GM23338 (cell line): ENCODE data around the gene GNG7. TPM values are rescaled to one million over a fixed set of nuclear protein-coding genes. Genes with fewer than 3 reads are reported as not detected.

ENCODE experiments used
- ATAC-seq: fragments of 200-7000 bp; cut with Tn5 transposase; 3 replicates; pipeline ENCODE4 v1.9.1; 2020
- DNase-seq: peaks from one replicate; pipeline ENCODE4 v3.0.0-alpha.2; 2015; ENCODE audit warnings: low spot score
- H2AFZ ChIP-seq: fragments of 200-600 bp; sonication (generic); 2 replicates; pipeline ENCODE4 v1.8.0; 2016; ENCODE audit warnings: antibody characterized with exemption, mild to moderate bottlenecking, moderate library complexity
- H3F3A ChIP-seq: fragments of 200-600 bp; sonication (generic); replicated peaks from 2 replicates; pipeline ENCODE4 v1.8.0; 2017; ENCODE audit warnings: antibody characterized with exemption, mixed run types, low read depth
- H3K27ac ChIP-seq: fragments of 200-600 bp; sonication (generic); 2 replicates; pipeline ENCODE4 v1.6.1; 2016; ENCODE audit warnings: low read depth
- H3K27me3 ChIP-seq: fragments of 200-600 bp; sonication (generic); 2 replicates; pipeline ENCODE4 v1.8.0; 2016; ENCODE audit warnings: mild to moderate bottlenecking, mixed run types, moderate library complexity; ENCODE audit not compliant: insufficient read depth
- H3K36me3 ChIP-seq: fragments of 200-600 bp; sonication (generic); 2 replicates; pipeline ENCODE4 v1.8.0; 2016; ENCODE audit warnings: mild to moderate bottlenecking; ENCODE audit not compliant: insufficient read depth
- H3K4me1 ChIP-seq: fragments of 200-600 bp; sonication (generic); 2 replicates; pipeline ENCODE4 v1.8.0; 2016; ENCODE audit warnings: mild to moderate bottlenecking, moderate library complexity; ENCODE audit not compliant: insufficient read depth
- H3K4me2 ChIP-seq: fragments of 200-600 bp; sonication (generic); 2 replicates; pipeline ENCODE4 v1.7.1; 2017; ENCODE audit warnings: mixed run types
- H3K4me3 ChIP-seq: fragments of 200-600 bp; sonication (generic); 2 replicates; pipeline ENCODE4 v1.6.1; 2016; ENCODE audit warnings: mixed run types
- H3K79me2 ChIP-seq: fragments of 200-600 bp; sonication (generic); replicated peaks from 2 replicates; pipeline ENCODE4 v1.8.0; 2017; ENCODE audit warnings: mild to moderate bottlenecking; ENCODE audit not compliant: insufficient read depth
- H3K9me2 ChIP-seq: fragments of 200-600 bp; sonication (generic); 2 replicates; pipeline ENCODE4 v1.8.0; 2017; ENCODE audit not compliant: insufficient read depth
- H4K20me1 ChIP-seq: fragments of 200-600 bp; sonication (generic); replicated peaks from 2 replicates; pipeline ENCODE4 v1.8.0; 2017; ENCODE audit warnings: mild to moderate bottlenecking; ENCODE audit not compliant: insufficient read depth
- H3K27ac Mint-ChIP-seq: 2 replicates; pipeline ENCODE4 v1.8.0; 2020; ENCODE audit warnings: inconsistent platforms, mild to moderate bottlenecking, moderate library complexity, mixed read lengths
- H3K27me3 Mint-ChIP-seq: 3 replicates; pipeline ENCODE4 v1.8.0; 2022; ENCODE audit warnings: low read depth, mild to moderate bottlenecking, moderate library complexity, mixed read lengths, inconsistent platforms; ENCODE audit not compliant: insufficient read depth, poor library complexity
- H3K36me3 Mint-ChIP-seq: 3 replicates; pipeline ENCODE4 v1.8.0; 2021; ENCODE audit warnings: low read depth, mild to moderate bottlenecking, inconsistent platforms, moderate library complexity, mixed read lengths
- H3K4me1 Mint-ChIP-seq: 3 replicates; pipeline ENCODE4 v1.8.0; 2020; ENCODE audit warnings: mild to moderate bottlenecking, inconsistent platforms, mixed read lengths
- H3K4me3 Mint-ChIP-seq: 3 replicates; pipeline ENCODE4 v1.8.0; 2021; ENCODE audit warnings: moderate library complexity, mild to moderate bottlenecking, inconsistent platforms, mixed read lengths
- H3K9me3 Mint-ChIP-seq: 3 replicates; pipeline ENCODE4 v1.8.0; 2020; ENCODE audit warnings: moderate library complexity, mild to moderate bottlenecking, inconsistent platforms, mixed read lengths
- CREB1 ChIP-seq: fragments of 250-450 bp; sonication (Bioruptor Pico); IDR thresholded peaks from 2 replicates; pipeline ENCODE4 v1.5.0; 2020; ENCODE audit warnings: low read depth, mild to moderate bottlenecking, moderate library complexity
- EZH2 ChIP-seq: fragments of 200-600 bp; sonication (generic); IDR thresholded peaks from one replicate; pipeline ENCODE4 v1.8.0; 2017; ENCODE audit warnings: antibody characterized with exemption, mild to moderate bottlenecking, low read depth; ENCODE audit not compliant: unreplicated experiment
- EZH2phosphoT487 ChIP-seq: fragments of 200-600 bp; sonication (generic); IDR thresholded peaks from one replicate; pipeline ENCODE4 v1.8.1; 2018; ENCODE audit warnings: antibody characterized with exemption; ENCODE audit not compliant: unreplicated experiment
- JUNB ChIP-seq: IDR thresholded peaks from one replicate; pipeline ENCODE4 v1.6.1; 2016; ENCODE audit warnings: antibody characterized with exemption; ENCODE audit not compliant: unreplicated experiment
- NANOG ChIP-seq: IDR thresholded peaks from 2 replicates; pipeline ENCODE4 v1.6.1; 2016; ENCODE audit warnings: antibody characterized with exemption, borderline replicate concordance
- POLR2AphosphoS5 ChIP-seq: IDR thresholded peaks from 2 replicates; pipeline ENCODE4 v1.6.1; 2016; ENCODE audit warnings: antibody characterized with exemption, low read depth
- STAT1 ChIP-seq: IDR thresholded peaks from one replicate; pipeline ENCODE4 v1.6.1; 2016; ENCODE audit warnings: antibody characterized with exemption; ENCODE audit not compliant: unreplicated experiment
- ZNF114 ChIP-seq: fragments of 250-450 bp; sonication (Bioruptor Pico); IDR thresholded peaks from 2 replicates; pipeline ENCODE4 v1.5.0; 2020; ENCODE audit warnings: mild to moderate bottlenecking, moderate library complexity
- ZNF331 ChIP-seq: fragments of 250-450 bp; sonication (Bioruptor Pico); IDR thresholded peaks from 2 replicates; pipeline ENCODE4 v1.5.0; 2020; ENCODE audit warnings: low read depth, mild to moderate bottlenecking, moderate library complexity
- polyA plus RNA-seq: library from polyadenylated mRNA; unstranded; fragments of >200 nt; fragmentation: Nextera tagmentation; extraction: Ambion mirVana; gene quantifications from 2 replicates; pipeline ENCODE4 v1.2.1, GENCODE V29; 2016
- total RNA-seq: library from RNA; depleted of rRNA; stranded (reverse); fragments of >200 nt; shearing (Covaris generic); gene quantifications from 2 replicates; pipeline ENCODE4 v1.2.3, GENCODE V29; 2014
- TF ChIP-seq, protein P1 (sequence below): IDR thresholded peaks from 2 replicates; pipeline ENCODE4 v1.6.1; 2016; ENCODE audit warnings: antibody characterized with exemption
- TF ChIP-seq, protein P2 (sequence below), 2 experiments: fragments of 200-600 bp in 1 of 2; sonication (generic) in 1 of 2; conservative IDR thresholded peaks; 2 replicates each; pipeline versions ENCODE4 v1.5.1 to v1.6.1; 2016 to 2017; ENCODE audit warnings: antibody characterized with exemption in 2 of 2, low read depth in 2 of 2, mild to moderate bottlenecking in 2 of 2, moderate library complexity in 1 of 2
- TF ChIP-seq, protein P3 (sequence below): fragments of 250-450 bp; sonication (Bioruptor Pico); IDR thresholded peaks from 2 replicates; pipeline ENCODE4 v1.5.0; 2020; ENCODE audit warnings: mild to moderate bottlenecking, moderate library complexity

The GNG7 gene
- total and polyA plus RNA-seq, 2 experiments from 2014 or later: 5.1 to 5.4 TPM

DNA sequence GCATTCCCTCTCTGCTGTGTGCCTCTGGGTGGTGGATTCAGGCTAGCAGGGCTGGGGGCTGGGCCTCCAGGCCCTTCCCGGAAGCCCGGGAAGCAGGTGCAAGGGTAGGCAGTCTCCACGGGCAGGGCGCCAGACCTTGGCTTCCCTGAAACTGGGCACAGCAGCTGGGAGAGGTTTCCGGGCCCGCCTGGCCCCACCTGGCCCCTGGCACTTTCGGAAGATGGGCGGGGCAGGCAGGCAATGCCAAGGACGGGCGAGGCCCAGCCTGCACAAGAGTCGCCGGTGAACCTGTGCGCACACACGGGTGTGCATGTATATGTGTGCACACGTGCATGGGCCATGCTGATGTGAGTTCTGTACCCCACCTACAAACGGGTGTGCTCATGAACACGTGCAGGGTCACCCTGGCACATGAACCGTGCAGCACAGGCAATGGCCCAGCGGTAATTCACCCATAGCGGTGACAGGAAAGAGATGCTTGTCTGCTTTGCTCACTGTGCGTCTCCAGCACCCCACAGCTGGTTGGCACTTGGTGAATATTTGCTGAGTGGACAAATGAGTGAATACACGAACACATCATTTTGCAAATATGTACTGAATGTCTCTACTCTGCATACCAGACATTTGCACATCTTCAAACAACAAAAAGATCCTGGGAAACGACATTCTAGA is 211.2 kb downstream of the GNG7 start (continued):
- TF ChIP-seq, protein P1, sequence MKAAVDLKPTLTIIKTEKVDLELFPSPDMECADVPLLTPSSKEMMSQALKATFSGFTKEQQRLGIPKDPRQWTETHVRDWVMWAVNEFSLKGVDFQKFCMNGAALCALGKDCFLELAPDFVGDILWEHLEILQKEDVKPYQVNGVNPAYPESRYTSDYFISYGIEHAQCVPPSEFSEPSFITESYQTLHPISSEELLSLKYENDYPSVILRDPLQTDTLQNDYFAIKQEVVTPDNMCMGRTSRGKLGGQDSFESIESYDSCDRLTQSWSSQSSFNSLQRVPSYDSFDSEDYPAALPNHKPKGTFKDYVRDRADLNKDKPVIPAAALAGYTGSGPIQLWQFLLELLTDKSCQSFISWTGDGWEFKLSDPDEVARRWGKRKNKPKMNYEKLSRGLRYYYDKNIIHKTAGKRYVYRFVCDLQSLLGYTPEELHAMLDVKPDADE: no peak

DNA sequence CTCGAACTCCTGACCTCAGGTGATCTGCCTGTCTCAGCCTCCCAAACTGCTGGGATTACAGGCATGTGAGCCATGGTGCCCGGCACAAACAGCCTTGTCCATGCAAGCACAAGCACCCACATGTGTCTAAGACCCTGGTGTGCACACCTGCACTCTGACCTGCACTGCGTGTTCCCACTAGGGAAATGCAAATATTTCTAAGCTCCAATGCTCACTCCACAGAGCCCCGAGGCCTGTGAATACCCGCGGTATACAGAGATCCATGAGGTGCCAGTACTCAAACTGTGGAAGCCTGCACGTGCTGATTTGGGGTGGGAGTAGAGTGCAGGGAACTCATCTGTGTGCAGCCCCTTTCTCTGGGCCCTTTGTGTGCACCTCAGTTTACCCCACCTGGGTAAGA is 211.8 kb downstream of the GNG7 start:
- Histone ChIP-seq H3K9me2 (no peaks in the 10 kb centered on the region), H3K4me2 (no peak overlapping the region), H2AFZ (no peak overlapping the region), H4K20me1 (no peaks in the 10 kb centered on the region), H3K36me3 (no peaks in the 10 kb centered on the region), H3K4me3 (no peak overlapping the region), H3K4me1 (peaks cover 12% of the 10 kb centered on the region; the same call in 1 of the 2 replicates), H3K79me2 (no peaks in the 10 kb centered on the region), H3K27me3 (peaks cover 67% of the 10 kb centered on the region), H3K27ac (no peak overlapping the region), H3F3A (0 out of 2 replicates have a peak, but pooled peaks cover 2% of the 10 kb centered on the region)
- H3K27ac Mint-ChIP-seq: no peak overlapping the region
- no peaks in the 10 kb centered on the region for H3K36me3 Mint-ChIP-seq
- peaks cover 11% of the 10 kb centered on the region; the same call in 2 of the 3 replicates for H3K4me1 Mint-ChIP-seq
- DNase-seq (no peak), ATAC-seq (no peak)
- H3K9me3 Mint-ChIP-seq: no peaks in the 10 kb centered on the region
- H3K27me3 Mint-ChIP-seq: peaks cover 56% of the 10 kb centered on the region
- H3K4me3 Mint-ChIP-seq: no peak overlapping the region
- TF ChIP-seq NANOG (no peak), CREB1 (CRISPR knock-in tag) (no peak), POLR2AphosphoS5 (no peak), ZNF114 (no peak), JUNB (no peak), EZH2 (no peak), EZH2phosphoT487 (no peak), ZNF331 (CRISPR knock-in tag) (no peak), STAT1 (no peak)
- TF ChIP-seq, protein P1: no peak
- TF ChIP-seq, protein P2, sequence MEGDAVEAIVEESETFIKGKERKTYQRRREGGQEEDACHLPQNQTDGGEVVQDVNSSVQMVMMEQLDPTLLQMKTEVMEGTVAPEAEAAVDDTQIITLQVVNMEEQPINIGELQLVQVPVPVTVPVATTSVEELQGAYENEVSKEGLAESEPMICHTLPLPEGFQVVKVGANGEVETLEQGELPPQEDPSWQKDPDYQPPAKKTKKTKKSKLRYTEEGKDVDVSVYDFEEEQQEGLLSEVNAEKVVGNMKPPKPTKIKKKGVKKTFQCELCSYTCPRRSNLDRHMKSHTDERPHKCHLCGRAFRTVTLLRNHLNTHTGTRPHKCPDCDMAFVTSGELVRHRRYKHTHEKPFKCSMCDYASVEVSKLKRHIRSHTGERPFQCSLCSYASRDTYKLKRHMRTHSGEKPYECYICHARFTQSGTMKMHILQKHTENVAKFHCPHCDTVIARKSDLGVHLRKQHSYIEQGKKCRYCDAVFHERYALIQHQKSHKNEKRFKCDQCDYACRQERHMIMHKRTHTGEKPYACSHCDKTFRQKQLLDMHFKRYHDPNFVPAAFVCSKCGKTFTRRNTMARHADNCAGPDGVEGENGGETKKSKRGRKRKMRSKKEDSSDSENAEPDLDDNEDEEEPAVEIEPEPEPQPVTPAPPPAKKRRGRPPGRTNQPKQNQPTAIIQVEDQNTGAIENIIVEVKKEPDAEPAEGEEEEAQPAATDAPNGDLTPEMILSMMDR (conservative IDR thresholded peaks at IDR 0.05; ENCODE audit: low read depth in 2 of 2): no peak
- TF ChIP-seq, protein P3, sequence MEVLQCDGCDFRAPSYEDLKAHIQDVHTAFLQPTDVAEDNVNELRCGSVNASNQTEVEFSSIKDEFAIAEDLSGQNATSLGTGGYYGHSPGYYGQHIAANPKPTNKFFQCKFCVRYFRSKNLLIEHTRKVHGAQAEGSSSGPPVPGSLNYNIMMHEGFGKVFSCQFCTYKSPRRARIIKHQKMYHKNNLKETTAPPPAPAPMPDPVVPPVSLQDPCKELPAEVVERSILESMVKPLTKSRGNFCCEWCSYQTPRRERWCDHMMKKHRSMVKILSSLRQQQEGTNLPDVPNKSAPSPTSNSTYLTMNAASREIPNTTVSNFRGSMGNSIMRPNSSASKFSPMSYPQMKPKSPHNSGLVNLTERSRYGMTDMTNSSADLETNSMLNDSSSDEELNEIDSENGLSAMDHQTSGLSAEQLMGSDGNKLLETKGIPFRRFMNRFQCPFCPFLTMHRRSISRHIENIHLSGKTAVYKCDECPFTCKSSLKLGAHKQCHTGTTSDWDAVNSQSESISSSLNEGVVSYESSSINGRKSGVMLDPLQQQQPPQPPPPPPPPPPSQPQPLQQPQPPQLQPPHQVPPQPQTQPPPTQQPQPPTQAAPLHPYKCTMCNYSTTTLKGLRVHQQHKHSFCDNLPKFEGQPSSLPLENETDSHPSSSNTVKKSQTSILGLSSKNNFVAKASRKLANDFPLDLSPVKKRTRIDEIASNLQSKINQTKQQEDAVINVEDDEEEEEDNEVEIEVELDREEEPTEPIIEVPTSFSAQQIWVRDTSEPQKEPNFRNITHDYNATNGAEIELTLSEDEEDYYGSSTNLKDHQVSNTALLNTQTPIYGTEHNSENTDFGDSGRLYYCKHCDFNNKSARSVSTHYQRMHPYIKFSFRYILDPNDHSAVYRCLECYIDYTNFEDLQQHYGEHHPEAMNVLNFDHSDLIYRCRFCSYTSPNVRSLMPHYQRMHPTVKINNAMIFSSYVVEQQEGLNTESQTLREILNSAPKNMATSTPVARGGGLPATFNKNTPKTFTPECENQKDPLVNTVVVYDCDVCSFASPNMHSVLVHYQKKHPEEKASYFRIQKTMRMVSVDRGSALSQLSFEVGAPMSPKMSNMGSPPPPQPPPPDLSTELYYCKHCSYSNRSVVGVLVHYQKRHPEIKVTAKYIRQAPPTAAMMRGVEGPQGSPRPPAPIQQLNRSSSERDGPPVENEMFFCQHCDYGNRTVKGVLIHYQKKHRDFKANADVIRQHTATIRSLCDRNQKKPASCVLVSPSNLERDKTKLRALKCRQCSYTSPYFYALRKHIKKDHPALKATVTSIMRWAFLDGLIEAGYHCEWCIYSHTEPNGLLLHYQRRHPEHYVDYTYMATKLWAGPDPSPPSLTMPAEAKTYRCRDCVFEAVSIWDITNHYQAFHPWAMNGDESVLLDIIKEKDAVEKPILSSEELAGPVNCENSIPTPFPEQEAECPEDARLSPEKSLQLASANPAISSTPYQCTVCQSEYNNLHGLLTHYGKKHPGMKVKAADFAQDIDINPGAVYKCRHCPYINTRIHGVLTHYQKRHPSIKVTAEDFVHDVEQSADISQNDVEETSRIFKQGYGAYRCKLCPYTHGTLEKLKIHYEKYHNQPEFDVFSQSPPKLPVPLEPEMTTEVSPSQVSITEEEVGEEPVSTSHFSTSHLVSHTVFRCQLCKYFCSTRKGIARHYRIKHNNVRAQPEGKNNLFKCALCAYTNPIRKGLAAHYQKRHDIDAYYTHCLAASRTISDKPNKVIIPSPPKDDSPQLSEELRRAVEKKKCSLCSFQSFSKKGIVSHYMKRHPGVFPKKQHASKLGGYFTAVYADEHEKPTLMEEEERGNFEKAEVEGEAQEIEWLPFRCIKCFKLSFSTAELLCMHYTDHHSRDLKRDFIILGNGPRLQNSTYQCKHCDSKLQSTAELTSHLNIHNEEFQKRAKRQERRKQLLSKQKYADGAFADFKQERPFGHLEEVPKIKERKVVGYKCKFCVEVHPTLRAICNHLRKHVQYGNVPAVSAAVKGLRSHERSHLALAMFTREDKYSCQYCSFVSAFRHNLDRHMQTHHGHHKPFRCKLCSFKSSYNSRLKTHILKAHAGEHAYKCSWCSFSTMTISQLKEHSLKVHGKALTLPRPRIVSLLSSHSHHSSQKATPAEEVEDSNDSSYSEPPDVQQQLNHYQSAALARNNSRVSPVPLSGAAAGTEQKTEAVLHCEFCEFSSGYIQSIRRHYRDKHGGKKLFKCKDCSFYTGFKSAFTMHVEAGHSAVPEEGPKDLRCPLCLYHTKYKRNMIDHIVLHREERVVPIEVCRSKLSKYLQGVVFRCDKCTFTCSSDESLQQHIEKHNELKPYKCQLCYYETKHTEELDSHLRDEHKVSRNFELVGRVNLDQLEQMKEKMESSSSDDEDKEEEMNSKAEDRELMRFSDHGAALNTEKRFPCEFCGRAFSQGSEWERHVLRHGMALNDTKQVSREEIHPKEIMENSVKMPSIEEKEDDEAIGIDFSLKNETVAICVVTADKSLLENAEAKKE (CRISPR knock-in tag): no peak
